HCT116 (cell line): ENCODE measurements around the gene RHOH. TPM values are rescaled to one million over a fixed set of nuclear protein-coding genes. Genes with fewer than 3 reads are reported as not detected.

Experiments
- ATAC-seq: fragments of 200-7000 bp; cut with Tn5 transposase; 2 replicates; pipeline ENCODE4 v1.9.1; 2020; ENCODE audit warnings: mild to moderate bottlenecking, moderate library complexity
- BruUV-seq: library from RNA; stranded (reverse); fragments of 400-500 nt; replicated peaks from 2 replicates; lab custom pipeline; 2021; lab: Mats Ljungman, UMichigan
- CTCF ChIA-PET: fragments of 300-600 bp; sonication (Branson Sonifier 250); formaldehyde crosslinking; loops from one replicate; lab custom pipeline; 2021; ENCODE audit warnings: antibody characterized with exemption; lab: Charles Lee
- POLR2A ChIA-PET: fragments of 300-600, 350-600 bp; sonication (Branson Sonifier 250); formaldehyde crosslinking; loops from one replicate; lab custom pipeline; 2021; ENCODE audit warnings: antibody characterized with exemption; lab: Charles Lee
- RAD21 ChIA-PET, 2 experiments: fragments of 300-600 bp; sonication (Branson Sonifier 250); formaldehyde crosslinking; loops; one replicate each; lab custom pipeline; 2023; ENCODE audit warnings: low total read pairs in 2 of 2; ENCODE audit not compliant: uncharacterized antibody in 2 of 2, unreplicated experiment in 2 of 2, low non-redundant PET in 1 of 2; lab: Charles Lee
- DNase-seq: peaks from one replicate; pipeline ENCODE4 v3.0.0-alpha.2; 2010; ENCODE audit warnings: low read depth, low spot score
- H2AFZ ChIP-seq: fragments of 200-600 bp; shearing (Covaris generic), sonication (generic); 2 replicates; pipeline ENCODE4 v1.6.1; 2017; ENCODE audit warnings: low read depth, mixed run types, mixed read lengths, antibody characterized with exemption, low read length; ENCODE audit not compliant: poor library complexity, severe bottlenecking
- H3K27ac ChIP-seq: 2 replicates; pipeline ENCODE4 v1.5.1; 2012; ENCODE audit warnings: low read depth, low read length
- H3K27me3 ChIP-seq: fragments of 200-600 bp; sonication (generic); 2 replicates; pipeline ENCODE4 v1.6.1; 2016; ENCODE audit warnings: mixed run types, low read length, mixed read lengths; ENCODE audit not compliant: insufficient read depth
- H3K36me3 ChIP-seq, 2 experiments: fragments of 200-500 bp in 1 of 2; fragments of 200-600 bp in 1 of 2; sonication (Bioruptor generic) in 1 of 2; sonication (generic) in 1 of 2; 2 replicates each; pipeline versions ENCODE4 v1.5.1 to v1.6.1; 2014 to 2016; ENCODE audit warnings: low read length in 2 of 2, inconsistent platforms in 1 of 2, mixed read lengths in 1 of 2, mixed run types in 1 of 2; ENCODE audit not compliant: insufficient read depth in 2 of 2, control insufficient read depth in 1 of 2
- H3K4me1 ChIP-seq, 2 experiments: fragments of 200-600 bp in 1 of 2; sonication (generic) in 1 of 2; 2 replicates each; pipeline versions ENCODE4 v1.5.1 to v1.6.1; 2012 to 2017; ENCODE audit warnings: low read length in 2 of 2, inconsistent platforms in 1 of 2, mild to moderate bottlenecking in 1 of 2, mixed read lengths in 1 of 2, mixed run types in 1 of 2, moderate library complexity in 1 of 2; ENCODE audit not compliant: insufficient read depth in 2 of 2, control insufficient read depth in 1 of 2
- H3K4me2 ChIP-seq: fragments of 200-600 bp; sonication (generic); 2 replicates; pipeline ENCODE4 v1.6.1; 2017; ENCODE audit warnings: mixed run types, low read length, mixed read lengths
- H3K4me3 ChIP-seq, 2 experiments: fragments of 200-600 bp in 1 of 2; sonication (generic) in 1 of 2; replicated peaks in 1 of 2; 2 replicates each; pipeline ENCODE4 v1.5.1; 2011 to 2016; ENCODE audit warnings: low read length in 2 of 2, control low read depth in 1 of 2, low read depth in 1 of 2, mild to moderate bottlenecking in 1 of 2, mixed read lengths in 1 of 2, mixed run types in 1 of 2
- H3K79me2 ChIP-seq: fragments of 200-600 bp; sonication (generic); 2 replicates; pipeline ENCODE4 v1.6.1; 2017; ENCODE audit warnings: mild to moderate bottlenecking, mixed run types, low read length, moderate library complexity, mixed read lengths; ENCODE audit not compliant: insufficient read depth
- H3K9ac ChIP-seq: fragments of 200-600 bp; sonication (generic); 2 replicates; pipeline ENCODE4 v1.6.1; 2016; ENCODE audit warnings: low read length, mixed read lengths
- H3K9me2 ChIP-seq: fragments of 200-600 bp; sonication (generic), shearing (Covaris generic); 2 replicates; pipeline ENCODE4 v1.6.1; 2017; ENCODE audit warnings: mixed run types, mild to moderate bottlenecking, moderate library complexity; ENCODE audit not compliant: insufficient read depth
- H3K9me3 ChIP-seq, 2 experiments: fragments of 200-500 bp in 1 of 2; fragments of 200-600 bp in 1 of 2; sonication (Bioruptor generic) in 1 of 2; sonication (generic) in 1 of 2; 2 replicates each; pipeline ENCODE4 v1.6.1; 2014 to 2017; ENCODE audit warnings: low read length in 2 of 2, mixed read lengths in 2 of 2, inconsistent platforms in 1 of 2, low read depth in 1 of 2, mild to moderate bottlenecking in 1 of 2, mixed run types in 1 of 2, moderate library complexity in 1 of 2; ENCODE audit not compliant: control insufficient read depth in 1 of 2, insufficient read depth in 1 of 2
- H4K20me1 ChIP-seq: fragments of 200-600 bp; sonication (generic), shearing (Covaris generic); 2 replicates; pipeline ENCODE4 v1.6.1; 2017; ENCODE audit warnings: mixed run types, mild to moderate bottlenecking, moderate library complexity; ENCODE audit not compliant: insufficient read depth
- ATF3 ChIP-seq: IDR thresholded peaks from 2 replicates; pipeline ENCODE4 v1.6.1; 2012
- CEBPB ChIP-seq: IDR thresholded peaks from 2 replicates; pipeline ENCODE4 v1.6.1; 2012; ENCODE audit warnings: low read depth
- FOSL1 ChIP-seq: IDR thresholded peaks from 2 replicates; pipeline ENCODE4 v1.6.1; 2012; ENCODE audit warnings: low read depth
- POLR2A ChIP-seq: IDR thresholded peaks from 2 replicates; pipeline ENCODE4 v1.7.0; 2011; ENCODE audit warnings: borderline replicate concordance; ENCODE audit not compliant: insufficient read depth, insufficient read length; ENCODE audit errors: extremely low read depth
- POLR2AphosphoS5 ChIP-seq: IDR thresholded peaks from 2 replicates; pipeline ENCODE4 v1.6.1; 2011; ENCODE audit warnings: mild to moderate bottlenecking, low read depth, low read length, moderate library complexity
- REST ChIP-seq: IDR thresholded peaks from 2 replicates; pipeline ENCODE4 v1.6.1; 2012; ENCODE audit warnings: low read depth
- SIN3A ChIP-seq: IDR thresholded peaks from 2 replicates; pipeline ENCODE4 v1.6.1; 2012; ENCODE audit warnings: low read depth
- SP1 ChIP-seq: IDR thresholded peaks from 2 replicates; pipeline ENCODE4 v1.6.1; 2012; ENCODE audit warnings: low read depth
- TCF7L2 ChIP-seq: IDR thresholded peaks from 2 replicates; pipeline ENCODE4 v1.7.0; 2011; ENCODE audit warnings: borderline replicate concordance, inconsistent platforms; ENCODE audit not compliant: insufficient read depth, insufficient read length; ENCODE audit errors: extremely low read depth
- ZFX ChIP-seq: fragments of 450-650 bp; IDR thresholded peaks from 2 replicates; pipeline ENCODE4 v1.6.1; 2017
- intact Hi-C: fragments of 100-400 bp; cut with micrococcal nuclease; formaldehyde crosslinking; loops from 2 replicates; pipeline ENCODE4 v1.10.0; 2022
- total RNA-seq: library from RNA; stranded (reverse); gene quantifications from one replicate; pipeline ENCODE4 v1.2.1, GENCODE V29; 2021; ENCODE audit not compliant: unreplicated experiment

RHOH gene
- total RNA-seq, 1 experiment from 2014 or later, result 0.74 TPM

- H3K9ac ChIP-seq, result peak overlapping the region; percentile 28; the same call in 1 of the 2 replicates
- BruUV-seq, result no TSS peak
- H3K9me3 ChIP-seq, result no peaks in the 10 kb centered on the region
- no peaks in the 10 kb centered on the region for H3K27me3 ChIP-seq
- no peak overlapping the region for H2AFZ ChIP-seq
- ChIA-PET POLR2A (no interaction called here), RAD21 (no interaction called here)
- H4K20me1 ChIP-seq, result no peaks in the 10 kb centered on the region
- intact Hi-C loops, result no loop called here
- H3K4me1 ChIP-seq, result peaks cover 30 to 73% of the 10 kb centered on the region in 2 experiments
- no peaks in the 10 kb centered on the region for H3K79me2 ChIP-seq
- no peak for DNase-seq
- no peak overlapping the region for H3K4me3 ChIP-seq
- H3K4me2 ChIP-seq, result peak overlapping the region; percentile 72
- TF ChIP-seq ZFX (peak; percentile 42; the same call in 1 of the 2 replicates), SIN3A (no peak)
- TF ChIP-seq, all 23 proteins: peak for 1
- CTCF ChIA-PET, result interaction anchor here (1.1 kb wide), 1 partner anchor 61 kb away, joined by 5 read pairs; no protein-coding TSS in a partner anchor
- ATAC-seq, result no peak
- H3K9me2 ChIP-seq, result no peaks in the 10 kb centered on the region
- H3K27ac ChIP-seq, result peak overlapping the region; percentile 71
- H3K36me3 ChIP-seq, result no peaks in the 10 kb centered on the region
Measured at GRCh38 chr4:40256329-40256728, 59.5 kb downstream of the RHOH start.

GRCh38 chr4:40256817-40257216, 60.0 kb downstream of the RHOH start:
- no peaks in the 10 kb centered on the region for H3K36me3 ChIP-seq
- no peaks in the 10 kb centered on the region for H3K9me3 ChIP-seq
- peak overlapping the region; percentile 71 for H3K27ac ChIP-seq
- no TSS peak for BruUV-seq
- ChIA-PET POLR2A (no interaction called here), CTCF (interaction anchor here (1.1 kb wide), 1 partner anchor 60 kb away, joined by 5 read pairs; no protein-coding TSS in a partner anchor), RAD21 (no interaction called here)
- H3K79me2 ChIP-seq, result no peaks in the 10 kb centered on the region
- no peak overlapping the region for H2AFZ ChIP-seq
- no peaks in the 10 kb centered on the region for H3K9me2 ChIP-seq
- peak overlapping the region; percentile 72 for H3K4me2 ChIP-seq
- H3K4me1 ChIP-seq, result peaks cover 30 to 73% of the 10 kb centered on the region in 2 experiments
- no peaks in the 10 kb centered on the region for H3K27me3 ChIP-seq
- no peaks in the 10 kb centered on the region for H4K20me1 ChIP-seq
- intact Hi-C loops, result no loop called here
- TF ChIP-seq SP1 (no peak), CEBPB (no peak), REST (no peak), FOSL1 (no peak), ATF3 (no peak), POLR2AphosphoS5 (no peak), POLR2A (no peak), TCF7L2 (no peak), ZFX (no peak)
- no peak overlapping the region for H3K4me3 ChIP-seq
- ATAC-seq (no peak), DNase-seq (no peak)
- no peak overlapping the region for H3K9ac ChIP-seq
